ENCODE measurements around the gene PRKCE.

Gene PRKCE

GRCh38 chr2:46091004-46091403 lies 439.5 kb downstream of the PRKCE start:
- DNase-seq (ENCODE audit: low read depth in 1 of 2, low spot score in 1 of 2) = no peak
- no peak for TF ChIP-seq JUND (IDR thresholded peaks at IDR 0.05; ENCODE audit: low read depth)
- in situ Hi-C loops (cut with HindIII; ENCODE audit: low pct_unique_long_range_greater_than_20kb, low sequenced_read_pairs) = no loop called here

GRCh38 chr2:46091961-46092667 lies 440.6 kb downstream of the PRKCE start:
- DNase-seq (ENCODE audit: low read depth in 1 of 2, low spot score in 1 of 2) = peak in 1 of 2 experiments; percentile 44
- in situ Hi-C loops (cut with HindIII; ENCODE audit: low pct_unique_long_range_greater_than_20kb, low sequenced_read_pairs) = no loop called here
- no peak for TF ChIP-seq JUND (IDR thresholded peaks at IDR 0.05; ENCODE audit: low read depth)

- in situ Hi-C loops (cut with HindIII; ENCODE audit: low pct_unique_long_range_greater_than_20kb, low sequenced_read_pairs) = no loop called here
- TF ChIP-seq JUND (IDR thresholded peaks at IDR 0.05; ENCODE audit: low read depth) = no peak
- DNase-seq (ENCODE audit: low read depth in 1 of 2, low spot score in 1 of 2) = no peak
Measured at GRCh38 chr2:46094689-46095088, 443.2 kb downstream of the PRKCE start.

GRCh38 chr2:46095830-46096229 lies 444.4 kb downstream of the PRKCE start:
- in situ Hi-C loops (cut with HindIII; ENCODE audit: low pct_unique_long_range_greater_than_20kb, low sequenced_read_pairs) = no loop called here
- no peak for TF ChIP-seq JUND (IDR thresholded peaks at IDR 0.05; ENCODE audit: low read depth)
- DNase-seq (ENCODE audit: low read depth in 1 of 2, low spot score in 1 of 2) = peak in 1 of 2 experiments; percentile 53

- in situ Hi-C loops (cut with HindIII; ENCODE audit: low pct_unique_long_range_greater_than_20kb, low sequenced_read_pairs) = no loop called here
- no peak for DNase-seq (ENCODE audit: low read depth in 1 of 2, low spot score in 1 of 2)
- no peak for TF ChIP-seq JUND (IDR thresholded peaks at IDR 0.05; ENCODE audit: low read depth)
Measured at GRCh38 chr2:46096260-46096659, 444.8 kb downstream of the PRKCE start.

- peak; percentile 26 to 74 for DNase-seq (ENCODE audit: low read depth in 1 of 2, low spot score in 1 of 2)
- TF ChIP-seq JUND (IDR thresholded peaks at IDR 0.05; ENCODE audit: low read depth) = no peak
- in situ Hi-C loops (cut with HindIII; ENCODE audit: low pct_unique_long_range_greater_than_20kb, low sequenced_read_pairs) = no loop called here
Measured at GRCh38 chr2:46097714-46098480, 446.4 kb downstream of the PRKCE start.

- peak in 1 of 2 experiments; percentile 26 for DNase-seq (ENCODE audit: low read depth in 1 of 2, low spot score in 1 of 2)
- TF ChIP-seq JUND (IDR thresholded peaks at IDR 0.05; ENCODE audit: low read depth) = no peak
- in situ Hi-C loops (cut with HindIII; ENCODE audit: low pct_unique_long_range_greater_than_20kb, low sequenced_read_pairs) = no loop called here
Measured at GRCh38 chr2:46098621-46099062, 447.2 kb downstream of the PRKCE start.

GRCh38 chr2:46101557-46102220 lies 450.2 kb downstream of the PRKCE start:
- no peak for TF ChIP-seq JUND (IDR thresholded peaks at IDR 0.05; ENCODE audit: low read depth)
- DNase-seq (ENCODE audit: low read depth in 1 of 2, low spot score in 1 of 2) = no peak
- in situ Hi-C loops (cut with HindIII; ENCODE audit: low pct_unique_long_range_greater_than_20kb, low sequenced_read_pairs) = no loop called here

- in situ Hi-C loops (cut with HindIII; ENCODE audit: low pct_unique_long_range_greater_than_20kb, low sequenced_read_pairs) = no loop called here
- TF ChIP-seq JUND (IDR thresholded peaks at IDR 0.05; ENCODE audit: low read depth) = no peak
- no peak for DNase-seq (ENCODE audit: low read depth in 1 of 2, low spot score in 1 of 2)
Measured at GRCh38 chr2:46106690-46107089, 455.2 kb downstream of the PRKCE start.

- TF ChIP-seq JUND (IDR thresholded peaks at IDR 0.05; ENCODE audit: low read depth) = no peak
- in situ Hi-C loops (cut with HindIII; ENCODE audit: low pct_unique_long_range_greater_than_20kb, low sequenced_read_pairs) = no loop called here
- DNase-seq (ENCODE audit: low read depth in 1 of 2, low spot score in 1 of 2) = no peak
Measured at GRCh38 chr2:46114996-46115395, 463.5 kb downstream of the PRKCE start.

- no peak for TF ChIP-seq JUND (IDR thresholded peaks at IDR 0.05; ENCODE audit: low read depth)
- in situ Hi-C loops (cut with HindIII; ENCODE audit: low pct_unique_long_range_greater_than_20kb, low sequenced_read_pairs) = no loop called here
- DNase-seq (ENCODE audit: low read depth in 1 of 2, low spot score in 1 of 2) = no peak
Measured at GRCh38 chr2:46116150-46116549, 464.7 kb downstream of the PRKCE start.

- in situ Hi-C loops (cut with HindIII; ENCODE audit: low pct_unique_long_range_greater_than_20kb, low sequenced_read_pairs) = no loop called here
- no peak for TF ChIP-seq JUND (IDR thresholded peaks at IDR 0.05; ENCODE audit: low read depth)
- DNase-seq (ENCODE audit: low read depth in 1 of 2, low spot score in 1 of 2) = no peak
Measured at GRCh38 chr2:46116553-46116991, 465.1 kb downstream of the PRKCE start.

GRCh38 chr2:46117379-46117778 lies 465.9 kb downstream of the PRKCE start:
- DNase-seq (ENCODE audit: low read depth in 1 of 2, low spot score in 1 of 2) = no peak
- no peak for TF ChIP-seq JUND (IDR thresholded peaks at IDR 0.05; ENCODE audit: low read depth)
- in situ Hi-C loops (cut with HindIII; ENCODE audit: low pct_unique_long_range_greater_than_20kb, low sequenced_read_pairs) = no loop called here
